GM18499 (cell line): ENCODE measurements around the gene NELL1.
"Not testable (repeated sequence)": the region's sequence is repeated elsewhere in the genome, so short reads cannot be mapped to it uniquely, and the experiment has no call there.

Source experiments
- ATAC-seq: cut with Tn5 transposase; IDR thresholded peaks from one replicate; pipeline ENCODE4 v1.9.1; 2021; ENCODE audit warnings: moderate number of reproducible peaks; ENCODE audit not compliant: insufficient read depth, unreplicated experiment

Gene NELL1

GRCh38 chr11:20862263-20862662 lies 192.9 kb downstream of the NELL1 start:
- not testable (repeated sequence) for ATAC-seq

DNA sequence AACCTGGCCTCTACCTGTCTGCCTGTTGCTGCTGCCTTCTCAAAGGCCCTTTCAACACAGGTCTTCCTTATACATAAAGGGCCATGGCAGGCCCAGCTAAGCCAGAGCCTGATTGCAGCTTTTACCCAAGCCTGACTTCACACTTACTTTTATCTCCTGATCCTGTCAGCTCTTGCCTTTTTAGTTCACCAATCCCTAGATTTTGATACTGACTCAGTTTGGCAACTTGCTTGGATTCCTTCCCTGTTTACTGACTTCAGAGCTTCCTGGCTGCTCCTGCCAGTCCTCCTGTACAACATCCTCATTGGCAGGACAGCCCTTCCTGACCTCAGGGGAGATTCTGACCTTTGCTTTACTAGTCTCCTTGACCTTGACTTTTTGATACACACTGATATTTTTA lies 195.2 kb downstream of the NELL1 start:
- no peak for ATAC-seq

GRCh38 chr11:20865161-20865560 lies 195.8 kb downstream of the NELL1 start:
- ATAC-seq: no peak

DNA sequence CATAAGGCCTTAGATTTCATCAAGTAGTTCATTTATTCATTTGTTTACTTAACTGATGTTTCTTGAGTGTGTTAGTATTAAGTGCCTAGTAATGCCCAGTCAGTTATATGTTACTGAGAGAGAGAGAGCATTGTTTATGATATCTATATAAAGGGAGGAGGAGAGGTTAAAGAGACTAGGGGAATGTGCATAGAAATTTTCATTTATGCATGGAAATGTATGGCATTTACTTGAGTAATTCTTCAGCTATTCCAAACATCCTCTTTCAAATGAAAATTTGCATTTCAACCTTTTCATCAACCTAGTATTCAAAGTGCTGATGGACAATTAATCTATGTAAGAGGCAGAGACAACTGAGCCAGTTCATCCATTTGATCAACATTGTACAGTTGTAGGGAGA lies 199.7 kb downstream of the NELL1 start:
- ATAC-seq: no peak

GRCh38 chr11:20873054-20873453 lies 203.7 kb downstream of the NELL1 start:
- no peak for ATAC-seq

DNA sequence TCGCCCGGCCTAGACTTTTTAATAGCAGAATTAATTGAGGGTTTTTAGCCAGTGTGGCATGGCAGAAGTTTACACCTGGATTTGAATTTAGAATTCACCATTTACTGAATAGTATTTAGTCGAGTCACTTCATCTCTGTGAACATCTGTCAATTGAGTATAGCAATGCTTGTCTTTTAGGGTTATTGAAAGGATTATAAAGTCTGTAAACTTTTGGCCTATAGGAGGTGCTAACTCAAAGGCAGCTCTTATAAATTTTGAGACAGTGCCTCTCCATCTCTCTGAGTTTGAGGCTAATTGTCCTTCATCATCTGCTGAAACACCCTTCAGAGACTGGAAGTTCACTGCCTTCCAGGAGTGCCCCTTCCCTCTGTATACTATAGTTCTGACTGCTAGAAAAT lies 205.0 kb downstream of the NELL1 start:
- no peak for ATAC-seq

DNA sequence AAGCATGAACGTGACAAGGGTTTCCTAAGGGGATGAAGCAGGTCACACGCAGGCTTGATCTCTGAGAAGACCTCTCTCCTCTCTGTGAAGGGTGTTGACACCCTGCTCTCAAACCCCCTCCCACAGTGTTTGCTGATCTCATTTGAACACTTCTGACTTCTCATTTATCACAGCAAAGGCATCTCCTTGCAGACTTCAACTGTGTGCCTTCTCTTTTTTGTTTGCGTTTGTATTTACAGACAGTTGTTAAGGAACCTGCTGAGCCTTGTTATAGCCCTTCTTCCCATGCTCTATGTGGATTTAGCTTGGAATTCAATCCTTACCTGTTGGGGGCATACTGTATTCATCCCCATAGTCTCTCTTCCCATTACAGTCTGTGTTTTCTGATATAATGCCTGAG lies 206.5 kb downstream of the NELL1 start:
- no peak for ATAC-seq

- no peak for ATAC-seq
Measured at GRCh38 chr11:20876738-20877137, 207.4 kb downstream of the NELL1 start.

DNA sequence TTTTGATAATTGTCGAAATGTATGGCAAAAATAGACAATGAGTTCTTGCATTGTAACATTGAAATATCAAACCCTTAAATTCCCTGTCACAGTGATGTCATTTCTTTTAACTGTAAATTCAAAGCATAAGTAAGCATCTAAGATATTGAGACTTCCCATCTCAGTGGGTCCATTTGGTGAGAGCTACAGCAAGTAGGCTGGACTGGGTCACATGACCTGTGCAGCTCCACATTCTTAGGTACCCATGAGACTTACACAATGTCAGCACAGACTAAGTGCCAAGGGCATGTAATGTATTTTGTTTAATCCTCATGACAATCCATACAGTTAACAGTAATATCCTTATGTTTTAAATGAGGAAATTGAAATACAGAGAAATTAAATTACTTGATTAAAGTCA lies 210.7 kb downstream of the NELL1 start:
- no peak for ATAC-seq

- ATAC-seq: no peak
Measured at GRCh38 chr11:20881328-20882079, 212.1 kb downstream of the NELL1 start.

- no peak for ATAC-seq
Measured at GRCh38 chr11:20887137-20887536, 217.8 kb downstream of the NELL1 start.

GRCh38 chr11:20894296-20894695 lies 224.9 kb downstream of the NELL1 start:
- ATAC-seq: no peak

DNA sequence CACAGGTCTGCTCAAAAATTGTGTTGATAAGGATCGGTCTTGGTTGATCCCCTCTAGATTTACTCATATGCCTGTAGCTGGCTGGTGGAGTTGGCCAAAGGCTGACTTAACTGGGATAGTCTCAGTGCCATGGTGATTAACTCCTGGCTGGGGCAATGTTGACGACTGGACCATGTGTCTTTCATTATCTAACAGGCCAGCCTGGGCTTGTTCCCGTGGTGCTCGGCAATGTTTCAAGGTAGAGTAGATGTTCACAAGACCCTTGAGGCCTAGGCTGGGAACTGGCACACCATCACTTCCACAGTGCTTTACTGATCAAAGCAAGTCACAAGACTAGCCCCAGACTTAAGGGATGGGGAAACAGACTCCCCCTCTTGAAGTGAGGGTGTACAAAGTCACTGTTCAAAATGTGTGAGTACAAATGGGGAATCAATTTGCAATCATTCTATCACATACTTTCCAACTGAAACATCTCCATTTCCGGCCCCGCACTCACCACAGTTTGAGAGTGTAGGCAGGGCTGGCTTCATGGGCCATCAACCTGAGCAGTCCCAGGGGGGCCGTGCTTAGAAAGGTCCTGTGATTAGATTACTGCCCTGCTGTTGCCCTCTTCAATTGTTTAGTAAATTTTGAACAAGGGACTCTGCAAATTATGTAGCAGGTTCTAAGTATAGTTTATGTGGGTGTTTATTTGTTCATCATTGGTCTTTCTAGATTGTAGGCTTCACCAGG lies 240.8 kb downstream of the NELL1 start:
- ATAC-seq: no peak

GRCh38 chr11:20910733-20911132 lies 241.3 kb downstream of the NELL1 start:
- no peak for ATAC-seq

DNA sequence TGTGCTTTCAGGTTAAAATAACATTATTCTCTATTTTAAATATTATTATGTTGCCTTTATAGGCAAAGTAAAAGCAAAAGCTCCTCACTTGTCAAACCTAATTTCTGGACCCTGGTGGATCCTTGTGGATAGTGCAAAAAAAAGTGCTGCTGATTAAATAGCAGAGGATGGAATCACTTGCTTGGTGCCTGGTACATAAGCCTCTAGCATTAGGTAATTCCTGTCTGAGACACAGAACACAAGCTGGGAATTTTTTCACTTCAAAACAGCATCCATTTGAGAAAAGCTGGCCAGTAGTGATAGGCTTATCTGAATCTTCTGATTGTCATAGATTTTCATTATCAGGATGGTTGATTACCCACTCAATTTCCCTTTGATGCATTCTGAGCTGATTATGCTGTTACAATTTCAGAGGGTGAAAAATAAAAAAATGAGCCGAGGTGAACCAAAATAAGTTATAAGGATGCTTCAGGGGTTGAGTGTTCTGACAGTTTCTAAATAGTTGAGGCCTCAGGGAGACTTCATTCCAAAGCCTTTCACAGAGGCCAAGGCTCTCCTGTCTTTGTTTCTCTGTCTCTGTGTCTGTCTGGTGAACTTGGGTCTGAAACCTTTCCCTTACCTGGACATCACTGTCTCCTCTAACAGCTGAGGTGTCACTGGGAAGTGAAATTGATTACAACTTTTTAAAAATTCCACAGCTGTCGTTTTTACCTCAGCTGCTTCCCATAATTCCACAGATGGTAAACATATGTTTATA lies 242.9 kb downstream of the NELL1 start:
- no peak for ATAC-seq

- no peak for ATAC-seq
Measured at GRCh38 chr11:20912922-20913512, 243.6 kb downstream of the NELL1 start.

- ATAC-seq: no peak
Measured at GRCh38 chr11:20917306-20917705, 247.9 kb downstream of the NELL1 start.

DNA sequence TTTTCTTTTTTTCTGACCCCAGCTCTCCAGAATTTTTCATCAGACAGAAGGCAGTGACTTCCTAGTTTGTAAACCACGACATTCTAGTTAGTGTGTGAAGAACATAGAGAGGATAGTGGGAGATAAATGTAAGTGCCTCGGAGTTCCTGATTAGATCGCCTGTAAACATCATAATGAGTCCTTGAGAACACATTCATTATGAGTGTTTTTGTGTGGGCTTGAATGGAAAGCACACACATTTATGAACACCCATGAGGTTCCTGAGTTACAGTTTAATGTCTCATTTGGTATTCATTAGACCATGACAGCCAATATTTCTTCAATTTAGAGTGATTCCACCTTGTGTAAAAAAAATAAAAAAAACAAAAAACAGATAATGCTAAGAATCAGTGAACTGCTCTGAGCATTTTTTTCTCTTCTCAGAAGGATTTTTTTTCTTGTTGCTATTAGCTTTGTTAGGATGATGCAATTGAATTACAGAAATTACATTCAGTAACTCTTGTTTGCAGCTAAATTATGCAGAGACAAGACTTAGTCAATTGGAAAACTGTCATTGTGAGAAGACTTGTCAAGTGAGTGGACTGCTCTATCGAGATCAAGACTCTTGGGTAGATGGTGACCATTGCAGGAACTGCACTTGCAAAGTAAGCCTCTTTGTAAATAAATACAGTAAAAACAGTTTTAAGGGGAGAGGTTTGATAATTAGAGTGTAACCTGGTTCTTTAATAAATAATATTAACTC lies 257.6 kb downstream of the NELL1 start:
- no peak for ATAC-seq

- ATAC-seq: no peak
Measured at GRCh38 chr11:20931029-20931428, 261.6 kb downstream of the NELL1 start.

DNA sequence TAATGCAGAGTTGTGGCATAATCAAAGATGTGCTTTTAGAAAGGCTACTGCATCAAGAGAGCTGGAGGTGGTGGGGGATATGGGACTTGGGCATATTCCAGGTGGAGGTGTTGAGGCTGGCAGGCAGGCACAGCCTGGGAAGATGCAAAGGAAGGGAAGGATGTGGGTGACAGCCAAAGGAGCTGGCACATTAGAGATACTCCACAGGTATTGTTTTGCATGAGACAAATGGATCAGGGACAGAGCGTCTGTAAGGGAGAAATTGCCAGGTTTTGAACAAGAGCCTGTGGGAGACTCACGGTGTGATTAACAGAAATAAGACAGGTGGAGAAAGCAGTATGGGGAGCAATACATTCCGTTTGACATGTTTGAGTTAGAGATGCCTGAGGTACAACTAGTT lies 263.7 kb downstream of the NELL1 start:
- no peak for ATAC-seq
